ACHN (cell line): ENCODE measurements around the gene ADARB2.
A peak's percentile ranks its signal among the peaks of the same experiment; 100 is the strongest.
"Not testable (repeated sequence)": the region's sequence is repeated elsewhere in the genome, so short reads cannot be mapped to it uniquely, and the experiment has no call there.

ENCODE experiments used
- DNase-seq: peaks from one replicate; pipeline ENCODE4 v3.0.0-alpha.2; 2015
- in situ Hi-C: cut with HindIII; loops from 2 replicates; pipeline ENCODE4 v1.10.0; 2017; ENCODE audit warnings: low sequenced_read_pairs, low pct_ligation_motif_present, low pct_unique_long_range_greater_than_20kb

Gene ADARB2

GRCh38 chr10:1737222-1738061, at the start of gene ADARB2:
ADARB2 (minus strand) TSS chr10:1737525.
- peak; percentile 45 for DNase-seq
- in situ Hi-C loops, result no loop called here

GRCh38 chr10:1785835-1786234, 48.5 kb upstream of the ADARB2 start:
- DNase-seq, result no peak
- in situ Hi-C loops, result no loop called here

GRCh38 chr10:1782841-1783240, 45.5 kb upstream of the ADARB2 start:
- DNase-seq, result no peak
- in situ Hi-C loops, result no loop called here

- DNase-seq, result no peak
- in situ Hi-C loops, result no loop called here
Observed at GRCh38 chr10:1779796-1780195, 42.5 kb upstream of the ADARB2 start.

GRCh38 chr10:1778375-1778969, 41.1 kb upstream of the ADARB2 start:
- in situ Hi-C loops, result no loop called here
- DNase-seq, result no peak

GRCh38 chr10:1776127-1776662, 38.9 kb upstream of the ADARB2 start:
- in situ Hi-C loops, result no loop called here
- DNase-seq, result no peak

GRCh38 chr10:1774796-1775195, 37.5 kb upstream of the ADARB2 start:
- DNase-seq, result no peak
- in situ Hi-C loops, result no loop called here

GRCh38 chr10:1773204-1773603, 35.9 kb upstream of the ADARB2 start:
- in situ Hi-C loops, DNase-seq: not testable (repeated sequence)

GRCh38 chr10:1766049-1766448, 28.7 kb upstream of the ADARB2 start:
- DNase-seq, result no peak
- in situ Hi-C loops, result no loop called here

GRCh38 chr10:1762076-1762475, 24.8 kb upstream of the ADARB2 start:
- DNase-seq, result no peak
- in situ Hi-C loops, result no loop called here

GRCh38 chr10:1754506-1755153, 17.3 kb upstream of the ADARB2 start:
- DNase-seq, result no peak
- in situ Hi-C loops, result no loop called here

- in situ Hi-C loops, result no loop called here
- DNase-seq, result no peak
Observed at GRCh38 chr10:1752153-1752552, 14.8 kb upstream of the ADARB2 start.

- DNase-seq, result no peak
- in situ Hi-C loops, result no loop called here
Observed at GRCh38 chr10:1747590-1748157, 10.3 kb upstream of the ADARB2 start.

- in situ Hi-C loops, result no loop called here
- DNase-seq, result no peak
Observed at GRCh38 chr10:1746796-1747195, 9.5 kb upstream of the ADARB2 start.

GRCh38 chr10:1745780-1746456, 8.6 kb upstream of the ADARB2 start:
- DNase-seq, result no peak
- in situ Hi-C loops, result no loop called here

GRCh38 chr10:1744524-1744923, 7.2 kb upstream of the ADARB2 start:
- in situ Hi-C loops, result no loop called here
- no peak for DNase-seq

GRCh38 chr10:1743141-1743540, 5.8 kb upstream of the ADARB2 start:
- DNase-seq, result no peak
- in situ Hi-C loops, result no loop called here

- in situ Hi-C loops, result no loop called here
- DNase-seq, result no peak
Observed at GRCh38 chr10:1741450-1741849, 4.1 kb upstream of the ADARB2 start.

GRCh38 chr10:1739751-1740150, 2.4 kb upstream of the ADARB2 start:
- no peak for DNase-seq
- in situ Hi-C loops, result no loop called here
